Breast epithelium (tissue), 3 donors: ENCODE results near the gene FBXL4.

Experiments
- POLR2A ChIP-seq: fragments of 450-650 bp; IDR thresholded peaks from one replicate; pipeline ENCODE4 v1.6.1; 2016; ENCODE audit warnings: antibody characterized with exemption, mild to moderate bottlenecking, moderate library complexity
- POLR2AphosphoS5 ChIP-seq, 3 donors: sonication (generic); formaldehyde crosslinking; IDR thresholded peaks; one replicate each; pipeline ENCODE4 v1.6.1; 2017; ENCODE audit warnings: antibody characterized with exemption in 3 of 3
- TF ChIP-seq, protein P1 (sequence below), 3 donors: fragments of 450-650 bp; IDR thresholded peaks; one replicate each; pipeline ENCODE4 v1.5.1; 2016 to 2017; ENCODE audit warnings: antibody characterized with exemption in 3 of 3, mild to moderate bottlenecking in 3 of 3, moderate library complexity in 3 of 3

DNA sequence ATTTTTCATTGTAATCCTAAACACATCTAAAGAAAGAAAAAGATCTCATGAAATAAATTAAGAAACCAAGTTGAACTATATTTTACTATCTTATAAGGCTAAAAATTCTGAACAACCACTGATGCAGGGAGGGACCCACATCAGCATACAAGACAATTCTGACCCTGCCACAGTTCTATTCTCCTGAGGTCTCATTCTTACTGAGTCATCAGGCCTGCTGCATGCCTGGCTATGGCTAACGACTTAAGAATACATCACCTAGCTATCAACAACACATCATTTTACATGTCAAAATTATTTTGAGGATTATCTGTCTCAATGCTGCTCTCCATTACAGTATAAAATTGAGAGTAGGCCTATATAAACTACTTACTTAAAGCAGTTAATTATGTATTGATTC is 52.9 kb downstream of the FBXL4 start:
- TF ChIP-seq, protein P1, sequence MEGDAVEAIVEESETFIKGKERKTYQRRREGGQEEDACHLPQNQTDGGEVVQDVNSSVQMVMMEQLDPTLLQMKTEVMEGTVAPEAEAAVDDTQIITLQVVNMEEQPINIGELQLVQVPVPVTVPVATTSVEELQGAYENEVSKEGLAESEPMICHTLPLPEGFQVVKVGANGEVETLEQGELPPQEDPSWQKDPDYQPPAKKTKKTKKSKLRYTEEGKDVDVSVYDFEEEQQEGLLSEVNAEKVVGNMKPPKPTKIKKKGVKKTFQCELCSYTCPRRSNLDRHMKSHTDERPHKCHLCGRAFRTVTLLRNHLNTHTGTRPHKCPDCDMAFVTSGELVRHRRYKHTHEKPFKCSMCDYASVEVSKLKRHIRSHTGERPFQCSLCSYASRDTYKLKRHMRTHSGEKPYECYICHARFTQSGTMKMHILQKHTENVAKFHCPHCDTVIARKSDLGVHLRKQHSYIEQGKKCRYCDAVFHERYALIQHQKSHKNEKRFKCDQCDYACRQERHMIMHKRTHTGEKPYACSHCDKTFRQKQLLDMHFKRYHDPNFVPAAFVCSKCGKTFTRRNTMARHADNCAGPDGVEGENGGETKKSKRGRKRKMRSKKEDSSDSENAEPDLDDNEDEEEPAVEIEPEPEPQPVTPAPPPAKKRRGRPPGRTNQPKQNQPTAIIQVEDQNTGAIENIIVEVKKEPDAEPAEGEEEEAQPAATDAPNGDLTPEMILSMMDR (IDR thresholded peaks at IDR 0.05), result no peak
- TF ChIP-seq POLR2AphosphoS5 (IDR thresholded peaks at IDR 0.05) (no peak), POLR2A (no peak)
